HL-60/S4 treated with retinoic acid at 250 ng/mL for 4 days and 3 days (cell line): ENCODE data around the gene TPRA1.

Experiments
- in situ Hi-C: fragments of 300-500 bp; cut with MboI; formaldehyde crosslinking; loops from 2 replicates; pipeline ENCODE4 v1.7.0; 2022; ENCODE audit warnings: low sequenced_read_pairs

The TPRA1 gene

DNA sequence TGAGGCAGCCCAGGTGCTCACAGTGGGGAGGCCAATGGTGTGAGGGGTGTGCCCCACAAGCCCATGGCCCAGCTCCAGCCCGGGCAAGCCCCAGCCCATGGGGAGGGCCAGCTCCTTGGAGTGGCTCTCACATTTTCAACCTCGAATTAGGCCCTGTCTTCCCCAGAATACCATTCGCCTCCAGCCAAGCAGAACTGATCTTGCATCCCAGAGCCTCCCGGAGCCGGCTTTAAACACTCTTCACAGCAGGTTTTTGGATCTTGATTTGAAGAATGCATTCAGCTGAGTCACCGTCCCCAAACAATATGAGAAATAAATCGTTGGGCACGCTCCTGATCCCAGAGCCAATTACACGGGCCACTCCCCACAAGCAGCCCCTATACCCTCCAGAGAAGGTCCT, 23.7 kb downstream of the TPRA1 start:
- in situ Hi-C loops, result no loop called here

DNA sequence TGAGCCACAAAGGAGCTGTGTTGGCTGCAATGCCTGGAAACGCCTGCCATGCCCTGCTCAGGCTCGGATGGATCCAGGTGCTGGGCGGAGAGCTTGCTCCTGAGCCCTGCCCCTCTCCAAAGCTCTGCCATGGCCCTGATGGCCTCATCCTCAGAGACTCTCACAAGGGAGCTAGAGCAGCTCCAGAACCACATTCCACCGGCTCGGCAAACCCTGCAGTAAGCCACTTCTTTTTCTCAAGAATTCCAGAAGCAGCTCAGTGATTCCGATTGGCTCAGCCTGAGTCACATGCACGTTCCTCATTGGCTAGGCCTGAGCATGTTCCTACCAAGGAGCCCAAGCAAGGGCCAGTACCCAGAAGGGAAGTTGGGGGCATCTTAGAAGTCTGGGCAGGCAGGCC, 24.8 kb downstream of the TPRA1 start:
- in situ Hi-C loops, result no loop called here

DNA sequence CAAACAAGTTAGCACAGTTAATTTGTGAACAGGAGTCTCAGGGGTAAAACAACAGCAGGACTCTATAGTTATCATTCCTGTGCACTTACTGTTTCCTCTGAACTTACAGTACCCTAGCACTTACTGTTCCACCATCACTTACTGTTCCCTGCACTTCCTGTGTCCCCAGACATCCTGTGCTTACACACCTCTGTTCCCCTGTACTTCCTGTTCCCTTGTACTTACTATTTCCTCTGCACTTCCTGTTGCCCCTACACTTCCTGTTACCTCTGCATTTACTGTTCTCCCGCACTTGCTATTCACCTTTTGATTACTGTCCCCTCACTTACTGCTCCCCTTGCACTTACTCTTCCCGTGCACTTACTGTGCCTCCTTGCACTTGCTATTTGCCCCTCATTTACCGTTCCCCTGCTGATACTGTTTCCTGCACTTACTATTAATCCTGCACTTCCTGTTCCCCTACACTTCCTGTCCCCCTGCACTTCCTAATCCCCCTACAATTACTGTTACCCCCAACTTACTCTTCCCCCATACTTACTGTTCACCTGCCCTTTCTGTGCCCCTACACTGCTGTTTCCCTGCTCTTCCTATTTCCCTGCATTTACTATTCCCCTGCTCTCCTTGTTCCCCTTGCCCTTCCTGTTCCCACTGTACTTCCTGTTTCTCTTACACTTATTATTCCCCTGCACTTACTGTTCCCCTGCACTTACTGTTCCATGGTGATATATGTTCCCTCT, 30.3 kb downstream of the TPRA1 start:
- in situ Hi-C loops, result no loop called here

DNA sequence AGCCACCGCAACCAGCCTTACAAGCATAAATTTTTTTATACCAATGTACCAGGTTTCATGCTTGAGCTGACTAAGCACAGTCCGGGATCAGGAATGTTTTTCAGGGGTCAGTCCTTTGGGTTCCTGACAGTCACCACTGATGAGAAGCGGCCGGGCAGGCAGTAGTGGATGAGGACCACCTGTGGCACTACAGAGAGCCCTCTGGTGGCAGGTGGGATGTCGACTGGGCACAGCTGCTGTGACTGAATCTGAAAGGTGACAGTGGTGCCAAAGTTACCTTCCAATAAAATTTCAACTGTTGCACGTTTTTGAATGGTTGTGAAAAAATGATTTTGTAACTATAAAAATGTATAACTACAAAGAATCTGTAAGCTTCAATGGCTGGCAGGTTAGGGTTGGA, 34.0 kb downstream of the TPRA1 start:
- in situ Hi-C loops, result no loop called here

DNA sequence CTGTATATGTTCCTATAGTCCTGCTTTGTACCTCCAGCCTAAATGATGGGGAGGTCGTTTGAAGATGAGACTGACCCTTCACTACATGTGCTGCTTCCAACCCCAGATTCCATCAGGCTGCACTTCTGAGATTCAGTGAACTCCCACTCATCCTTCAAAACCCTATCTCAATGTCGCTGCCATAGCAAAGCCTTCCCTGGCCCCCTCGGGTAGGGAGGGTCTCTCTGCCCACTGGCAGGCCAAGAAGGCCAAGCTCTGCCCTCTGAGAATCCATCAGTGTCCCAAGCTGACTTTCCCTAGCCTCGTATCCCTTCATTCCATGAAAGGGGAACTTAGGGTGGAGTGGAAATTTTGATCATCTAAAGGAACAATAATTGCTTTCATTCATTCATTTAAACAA, 35.4 kb downstream of the TPRA1 start:
- in situ Hi-C loops, result no loop called here

DNA sequence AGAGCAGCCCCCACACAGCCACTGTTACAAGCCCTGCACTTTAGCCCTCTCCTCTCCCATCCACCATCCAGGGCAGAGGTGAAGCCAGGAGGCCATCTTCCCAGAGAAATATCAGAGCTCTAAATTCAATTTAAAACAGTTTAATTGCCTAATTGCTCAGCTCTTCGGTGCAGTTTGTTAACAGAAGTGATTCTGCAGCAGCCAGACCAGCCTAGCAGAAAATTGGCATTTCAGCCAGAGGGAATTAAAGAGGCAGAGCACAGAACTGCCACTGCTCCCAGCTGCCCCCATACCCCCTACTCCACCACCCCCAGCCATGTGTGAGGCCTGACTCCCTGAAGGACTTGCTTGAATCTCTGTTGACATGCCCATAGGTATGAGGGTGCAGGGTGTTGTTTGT, 38.5 kb downstream of the TPRA1 start:
- in situ Hi-C loops, result no loop called here

DNA sequence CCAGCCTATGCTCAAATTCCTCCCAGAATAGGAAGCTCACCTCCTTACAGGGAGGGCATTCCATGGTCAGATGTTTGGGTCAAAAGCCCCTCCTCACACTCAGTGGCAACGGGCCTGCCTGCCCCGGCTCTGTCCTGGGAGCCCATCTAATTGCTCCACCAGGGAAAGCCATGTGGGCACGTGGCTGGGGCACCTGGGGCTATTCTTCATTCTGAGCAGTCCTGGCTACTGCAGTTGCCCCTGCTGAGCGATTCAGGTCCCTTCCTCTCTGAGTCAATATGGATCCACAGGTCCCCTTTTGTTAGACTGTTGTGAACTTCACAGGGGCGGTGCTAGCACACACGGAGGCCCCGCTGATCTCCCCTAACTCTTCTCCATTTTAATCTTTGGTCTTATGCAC, 39.4 kb downstream of the TPRA1 start:
- in situ Hi-C loops, result no loop called here

DNA sequence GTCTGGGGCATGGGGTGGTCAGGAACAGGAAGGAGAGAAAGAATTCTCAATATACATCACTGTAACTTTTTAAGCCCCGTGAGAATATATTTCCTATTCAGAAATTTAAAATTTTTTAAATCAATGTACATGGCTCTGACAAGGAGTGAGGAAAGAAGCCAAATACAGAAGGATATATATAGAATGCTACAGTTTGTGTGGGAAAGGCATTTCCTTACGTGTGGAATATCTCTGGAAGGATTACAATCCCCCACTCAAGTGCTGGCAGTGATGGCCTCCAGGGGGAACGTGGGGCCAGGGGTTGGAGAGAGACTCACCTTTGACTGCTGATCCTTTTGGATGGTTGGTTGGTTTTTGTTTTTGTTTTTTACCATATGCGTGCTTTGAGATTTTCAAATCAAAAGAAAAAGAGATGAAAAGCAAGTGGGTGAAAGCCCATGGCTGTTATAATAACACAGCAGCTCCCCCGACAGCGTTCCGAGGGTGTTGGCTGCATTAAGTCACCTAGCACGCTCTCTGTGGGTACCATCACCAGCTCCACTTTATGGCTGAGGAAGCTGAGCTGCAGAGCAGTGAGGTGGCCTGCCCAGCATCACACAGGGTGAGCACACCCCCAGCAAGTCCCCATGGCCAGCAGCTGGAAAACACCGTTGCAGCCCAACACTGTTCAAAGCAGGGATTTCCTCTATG, 39.9 kb downstream of the TPRA1 start:
- in situ Hi-C loops, result no loop called here

DNA sequence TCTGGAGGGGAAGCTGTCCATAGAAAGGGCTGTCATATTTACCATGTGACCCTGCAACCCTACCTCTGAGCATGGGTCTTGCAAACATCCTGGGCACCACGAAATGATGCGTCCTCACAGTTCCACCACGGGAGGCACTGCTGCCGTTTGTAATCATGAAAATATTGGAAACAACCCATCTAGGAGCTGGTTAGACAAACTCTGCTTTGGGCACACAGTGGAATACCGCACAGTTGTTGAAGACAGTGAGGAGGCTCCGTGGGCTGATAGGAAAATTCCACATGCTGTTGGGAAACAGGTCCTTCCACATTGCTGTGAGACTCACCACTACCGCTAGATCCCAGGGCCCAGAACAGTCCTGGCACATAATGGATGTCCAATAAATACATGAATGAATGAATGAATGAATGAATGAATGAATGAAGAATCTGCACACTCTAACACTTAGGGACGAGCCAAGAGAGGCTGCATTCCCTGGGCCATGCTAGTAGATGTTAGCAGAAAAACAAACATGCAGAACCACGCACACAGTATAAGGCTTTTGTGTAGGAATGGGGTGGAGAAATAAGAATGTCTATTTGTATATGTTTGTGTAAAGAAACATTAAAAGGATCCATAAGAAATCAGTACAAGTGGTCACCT, 40.6 kb downstream of the TPRA1 start:
- in situ Hi-C loops, result no loop called here

DNA sequence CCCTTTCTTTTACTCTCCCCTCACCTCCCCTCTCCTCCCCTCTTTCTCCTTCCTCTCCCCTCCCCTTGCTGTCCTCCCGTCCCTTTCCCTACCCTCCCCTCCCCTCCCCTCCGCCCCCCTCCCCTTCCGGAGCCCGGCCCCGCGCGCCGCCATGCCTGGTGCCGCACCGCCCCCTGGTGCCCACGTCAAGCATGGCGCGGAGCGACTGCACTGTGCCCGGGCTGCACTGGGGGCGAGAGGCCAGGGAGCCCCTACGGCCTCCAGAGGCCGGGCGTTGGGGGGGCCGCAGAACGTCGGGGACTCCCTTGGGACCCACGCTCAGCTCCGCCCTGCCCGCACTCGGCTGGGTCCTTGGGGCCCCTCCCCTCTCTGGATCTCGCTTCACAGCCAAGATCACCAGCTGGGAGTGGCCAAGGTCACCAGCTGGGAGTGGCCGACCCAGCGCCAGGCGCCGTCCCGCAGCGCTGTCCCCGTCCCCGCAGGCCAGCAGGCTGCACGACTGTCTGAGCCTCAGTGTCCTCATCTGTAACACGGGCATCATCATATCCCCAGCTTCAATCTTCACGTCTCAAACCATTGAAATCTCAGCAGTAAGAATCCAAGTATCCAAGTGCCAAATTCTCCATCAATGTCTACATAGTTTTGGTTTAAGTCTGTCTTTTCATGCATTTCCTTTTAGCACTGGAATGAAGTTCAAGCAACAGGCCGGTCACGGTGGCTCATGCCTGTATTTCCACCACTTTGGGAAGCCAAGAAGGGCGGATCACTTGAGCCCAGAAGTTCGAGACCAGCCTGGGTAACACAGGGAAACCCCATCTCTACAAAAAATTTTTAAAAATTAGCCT, 42.5 kb downstream of the TPRA1 start:
- in situ Hi-C loops, result no loop called here

DNA sequence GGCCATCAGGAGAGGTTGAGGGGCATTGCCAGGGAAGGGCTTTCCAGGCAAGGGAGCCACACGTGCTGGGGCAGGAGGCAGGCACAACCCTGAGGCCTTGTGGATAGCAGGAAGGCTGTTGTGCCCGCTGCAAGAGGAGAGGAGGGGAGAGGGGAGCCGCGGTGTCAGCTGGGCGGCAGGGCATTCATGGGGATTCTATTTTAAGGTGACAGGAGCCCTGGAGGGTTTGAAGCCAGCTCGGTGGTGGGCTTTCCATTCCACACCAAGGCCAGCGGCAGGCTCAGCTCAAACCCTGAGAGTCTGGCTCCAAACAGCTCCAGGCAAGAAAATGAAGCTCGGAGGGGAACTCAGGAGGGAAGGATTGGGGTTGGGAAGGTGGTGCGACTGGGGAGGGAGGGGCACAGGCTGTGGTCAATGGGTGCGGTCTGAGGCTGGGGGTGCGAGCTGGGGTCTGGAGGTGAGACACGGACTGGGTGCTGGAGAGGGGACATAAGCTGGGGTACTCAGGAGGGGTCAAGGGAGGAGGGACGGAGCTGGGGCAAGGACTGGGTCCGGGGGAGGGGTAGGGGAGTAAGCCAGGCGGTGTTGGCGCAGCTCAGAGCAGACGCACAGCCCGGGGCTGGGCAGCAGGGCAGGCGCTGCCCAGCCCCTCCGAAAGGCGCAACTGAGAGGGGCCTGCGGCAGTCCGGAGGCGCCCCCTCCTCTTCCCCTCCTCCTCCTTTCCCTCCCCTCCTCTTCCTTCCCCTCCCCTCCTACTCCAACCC, 43.4 kb downstream of the TPRA1 start:
- in situ Hi-C loops, result no loop called here

DNA sequence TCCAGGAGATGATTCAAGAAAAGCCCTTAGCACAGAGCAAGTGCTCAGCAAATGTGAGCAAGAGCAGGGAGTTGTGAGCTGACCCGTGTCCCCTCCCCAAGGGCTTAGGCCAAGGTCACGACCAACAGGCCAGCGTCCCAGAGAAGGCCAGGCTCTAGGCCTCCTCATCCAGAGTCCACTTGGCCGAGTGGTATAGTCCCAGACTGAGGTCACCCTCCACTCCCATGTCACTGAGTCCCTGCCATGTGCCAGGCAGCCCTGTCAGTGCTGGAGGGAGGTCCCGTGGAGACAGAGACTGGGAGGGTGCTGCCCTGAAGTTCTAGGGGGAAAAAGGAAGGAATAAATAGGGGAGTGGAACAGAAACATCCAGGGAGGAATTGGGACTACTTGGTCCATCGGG, 44.0 kb downstream of the TPRA1 start:
- in situ Hi-C loops, result no loop called here

DNA sequence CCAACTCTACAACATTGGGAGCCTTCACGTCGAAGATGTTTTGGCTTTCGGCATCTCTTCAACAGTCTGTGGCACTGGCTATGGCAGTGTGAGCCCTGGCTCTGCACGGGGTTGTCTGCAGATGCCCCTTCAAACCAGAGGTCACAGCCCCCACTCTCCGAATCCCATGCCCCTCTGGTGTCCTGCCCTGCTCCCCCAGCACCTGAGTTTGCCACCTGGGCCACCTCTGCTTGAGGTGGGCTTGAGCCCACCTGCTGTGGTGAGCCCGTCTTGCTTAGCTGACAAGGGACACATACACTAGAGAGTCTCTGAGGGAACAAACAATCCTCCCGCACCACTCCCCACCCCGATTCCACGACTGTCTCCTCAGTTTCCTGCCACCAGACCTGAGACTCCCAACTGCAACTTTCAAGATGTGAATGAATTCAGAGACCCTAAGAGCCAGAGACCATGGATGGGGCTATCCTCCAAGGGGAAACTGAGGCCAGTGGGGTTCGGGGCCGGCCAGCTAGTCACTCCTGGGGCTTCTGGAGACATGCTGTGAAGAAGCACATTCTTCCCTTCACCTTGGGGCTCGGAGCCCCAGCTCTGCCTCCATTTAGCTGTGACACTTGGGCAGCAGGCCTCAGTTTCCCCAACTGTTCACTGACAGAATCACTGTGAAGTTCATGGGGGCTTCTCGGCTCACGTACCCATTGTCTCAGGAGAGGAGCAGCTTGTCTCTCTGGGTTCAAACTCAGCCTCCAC, 44.6 kb downstream of the TPRA1 start:
- in situ Hi-C loops, result no loop called here

DNA sequence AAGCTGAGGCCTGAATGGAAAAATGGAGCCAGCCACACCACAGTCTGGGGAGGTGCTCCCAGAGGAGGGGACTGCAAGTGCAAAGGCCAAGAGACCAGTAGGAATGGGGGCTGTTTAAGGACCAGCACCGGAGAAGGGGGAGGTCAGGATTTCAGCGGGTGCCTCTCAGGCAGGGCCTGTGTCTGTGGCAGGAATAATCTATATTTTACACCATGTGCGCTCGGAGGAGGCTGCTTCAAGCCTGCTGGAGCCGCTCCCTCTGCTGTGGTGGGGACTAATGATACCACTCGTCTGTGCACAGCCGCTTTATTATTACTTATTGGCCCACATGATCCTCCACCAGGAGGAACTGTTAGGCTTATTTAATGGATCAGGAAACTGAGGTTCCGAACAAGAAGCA, 45.3 kb downstream of the TPRA1 start:
- in situ Hi-C loops, result no loop called here

DNA sequence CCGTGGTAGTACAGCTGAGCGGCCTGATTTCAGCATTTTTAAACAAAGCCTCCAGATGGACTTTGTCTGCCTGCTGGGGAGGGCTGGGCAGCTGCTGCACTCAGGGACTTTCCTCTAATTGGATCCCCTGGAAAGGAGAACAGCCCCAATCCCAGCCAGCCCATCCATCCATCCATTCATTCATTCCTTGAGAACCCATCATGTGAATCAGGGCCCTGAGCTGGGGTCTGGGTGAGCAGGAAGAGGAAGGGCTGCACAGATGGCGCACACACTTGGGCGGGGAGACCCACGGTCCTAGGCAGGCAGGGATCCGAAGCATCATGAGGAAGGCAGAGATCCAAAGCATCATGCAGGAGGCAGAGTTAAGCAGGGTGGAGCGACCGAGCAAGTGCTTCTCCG, 45.7 kb downstream of the TPRA1 start:
- in situ Hi-C loops, result no loop called here

DNA sequence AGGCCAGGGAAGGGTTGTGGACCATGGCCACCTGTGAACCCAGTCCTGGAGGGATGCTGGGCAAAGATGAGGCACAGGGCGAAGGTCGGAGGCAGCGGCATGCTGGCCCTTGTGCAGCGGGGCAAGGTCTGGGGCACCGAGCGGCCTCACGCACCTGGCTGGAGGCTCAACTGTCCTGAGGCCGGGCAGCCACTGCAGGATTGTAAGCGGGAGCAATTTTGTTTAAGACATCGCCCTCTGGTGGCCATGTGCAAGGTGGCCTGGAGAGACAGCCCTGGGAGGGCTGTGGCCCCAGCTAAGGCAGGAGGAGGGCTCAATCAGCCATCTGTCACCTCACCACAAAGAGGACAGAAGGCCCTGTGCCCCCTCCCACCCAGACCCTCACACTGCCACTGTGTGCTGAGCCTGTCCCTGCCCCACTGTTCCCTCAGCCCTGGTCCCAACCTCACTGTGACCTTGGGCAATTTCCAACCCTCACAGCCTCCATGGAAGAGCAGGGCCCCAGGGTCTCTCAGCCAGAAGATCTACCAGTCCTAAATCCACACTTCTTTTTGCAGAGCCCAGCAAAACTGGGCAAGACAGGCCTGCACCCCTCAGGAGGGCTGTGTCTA, 46.2 kb downstream of the TPRA1 start:
- in situ Hi-C loops, result no loop called here

DNA sequence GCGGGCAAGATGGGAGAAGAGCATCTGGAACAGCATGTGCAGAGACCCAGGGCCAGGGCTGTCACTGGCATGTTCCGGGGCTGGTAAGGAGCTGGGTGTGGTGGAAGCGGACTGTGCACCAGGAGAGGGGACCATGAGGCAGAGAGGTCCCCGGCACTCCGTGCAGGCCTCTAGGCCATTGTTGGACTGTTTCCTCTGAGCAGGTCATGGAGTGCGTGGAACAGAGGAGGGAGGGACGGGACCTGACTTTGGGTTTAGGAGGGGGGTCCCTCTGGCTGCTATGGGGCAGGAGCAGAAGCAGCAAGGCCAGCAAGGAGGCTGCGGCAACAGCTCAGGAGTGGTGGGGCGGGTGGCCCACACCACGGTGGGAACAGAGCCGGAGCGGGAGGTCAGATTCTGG, 47.1 kb downstream of the TPRA1 start:
- in situ Hi-C loops, result no loop called here

DNA sequence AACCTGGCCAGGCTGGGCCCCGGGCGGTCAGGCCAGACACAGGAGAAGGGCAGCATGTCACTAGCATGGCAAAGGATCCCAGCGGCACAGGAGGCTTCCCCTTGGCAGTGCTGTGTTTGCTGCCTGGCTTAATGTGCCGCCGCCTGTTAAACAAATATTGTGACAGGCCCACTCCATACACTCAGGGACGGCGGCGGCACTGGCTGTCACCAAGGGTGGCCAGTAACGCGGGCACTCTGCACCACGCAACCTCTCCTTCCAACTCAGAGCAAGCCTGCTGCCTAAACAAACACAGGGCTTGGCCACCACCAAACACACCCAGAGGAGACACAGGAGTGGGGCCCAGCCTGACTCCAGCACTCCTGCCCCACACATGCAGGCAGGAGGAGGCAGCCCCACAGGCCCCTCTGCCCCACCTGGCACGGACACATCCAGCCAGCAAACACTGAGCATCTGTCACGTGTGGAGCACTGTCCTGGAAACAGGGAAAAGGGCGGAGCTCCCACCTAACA, 48.0 kb downstream of the TPRA1 start:
- in situ Hi-C loops, result no loop called here

DNA sequence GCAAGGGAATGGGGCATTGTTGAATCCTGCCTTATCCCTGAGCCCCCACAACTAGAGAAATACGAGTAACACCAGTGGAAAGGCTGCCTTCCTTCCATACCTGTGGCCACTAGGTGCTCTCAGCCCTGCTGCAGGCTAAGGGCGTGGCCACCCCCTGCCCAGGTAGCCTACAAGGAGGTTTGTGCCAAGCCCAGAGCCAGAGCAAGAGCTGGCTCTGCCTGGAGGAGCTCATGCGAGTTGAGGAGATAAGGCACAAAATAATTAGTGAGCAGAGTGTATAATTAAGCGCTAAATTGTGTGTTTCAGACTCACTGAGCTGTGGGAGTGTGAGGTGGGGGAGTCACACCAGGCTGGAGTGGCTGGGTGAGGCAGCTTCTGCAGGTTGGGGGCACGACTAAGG, 49.2 kb downstream of the TPRA1 start:
- in situ Hi-C loops, result no loop called here
